H1 (cell line): ENCODE data around the gene LAMA3. TPM values are rescaled to one million over a fixed set of nuclear protein-coding genes. Genes with fewer than 3 reads are reported as not detected.

ENCODE experiments used
- CTCF ChIA-PET: fragments of 300-600 bp; sonication (Branson Sonifier 250); formaldehyde crosslinking; loops from one replicate; lab custom pipeline; 2021; ENCODE audit not compliant: partially characterized antibody; lab: Charles Lee
- POLR2A ChIA-PET: fragments of 300-600 bp; sonication (Branson Sonifier 250); formaldehyde crosslinking; loops from one replicate; lab custom pipeline; 2021; ENCODE audit warnings: inconsistent platforms; ENCODE audit not compliant: partially characterized antibody; lab: Charles Lee
- DNase-seq, 2 experiments: peaks; one replicate each; pipeline versions ENCODE4 v3.0.0 to v3.0.0-alpha.2; 2010 to 2022; ENCODE audit warnings: low spot score in 2 of 2, low read depth in 1 of 2, mixed read lengths in 1 of 2
- FAIRE-seq: peaks from 2 replicates; lab custom pipeline; 2011; peaks lifted over from hg19 to GRCh38; lab: Jason Lieb, UNC
- H2AFZ ChIP-seq: 2 replicates; pipeline ENCODE4 v1.8.1; 2012; ENCODE audit warnings: low read length, inconsistent platforms
- H2AK5ac ChIP-seq: 2 replicates; pipeline ENCODE4 v1.6.1; 2013; ENCODE audit warnings: low read depth, low read length
- H2BK120ac ChIP-seq: replicated peaks from 2 replicates; pipeline ENCODE3; 2013; ENCODE audit warnings: low read depth, low read length, inconsistent platforms
- H2BK12ac ChIP-seq: 2 replicates; pipeline ENCODE4 v1.6.1; 2013; ENCODE audit warnings: low read depth, low read length
- H2BK15ac ChIP-seq: 2 replicates; pipeline ENCODE4 v1.6.1; 2013; ENCODE audit warnings: low read length
- H2BK20ac ChIP-seq: 2 replicates; pipeline ENCODE4 v1.6.1; 2013; ENCODE audit warnings: low read length
- H2BK5ac ChIP-seq: 2 replicates; pipeline ENCODE4 v1.6.1; 2013; ENCODE audit warnings: low read depth, low read length
- H3K14ac ChIP-seq: 2 replicates; pipeline ENCODE4 v1.6.1; 2013; ENCODE audit warnings: inconsistent platforms; ENCODE audit not compliant: insufficient read length
- H3K18ac ChIP-seq: 2 replicates; pipeline ENCODE4 v1.6.1; 2013; ENCODE audit warnings: low read length; ENCODE audit errors: extremely low read depth
- H3K23ac ChIP-seq: 2 replicates; pipeline ENCODE4 v1.6.1; 2013; ENCODE audit warnings: inconsistent platforms; ENCODE audit not compliant: insufficient read length
- H3K23me2 ChIP-seq: 2 replicates; pipeline ENCODE4 v1.6.1; 2013; ENCODE audit warnings: low read depth, low read length
- H3K27ac ChIP-seq: 2 replicates; pipeline ENCODE4 v1.6.1; 2011; ENCODE audit warnings: low read depth, low read length, inconsistent platforms
- H3K27me3 ChIP-seq, 4 experiments: replicated peaks in 1 of 4; 1 replicate in 1 of 4; 2 replicates in 3 of 4; pipeline versions ENCODE4 v1.6.1 to v1.8.1; 2011 to 2013; ENCODE audit warnings: low read length in 3 of 4, mild to moderate bottlenecking in 3 of 4, inconsistent platforms in 2 of 4, mixed read lengths in 2 of 4, moderate library complexity in 1 of 4; ENCODE audit not compliant: control insufficient read depth in 3 of 4, insufficient read depth in 3 of 4; ENCODE audit errors: extremely low read depth in 1 of 4
- H3K36me3 ChIP-seq, 4 experiments: 2 replicates each; pipeline versions ENCODE4 v1.6.1 to v1.8.1; 2011 to 2013; ENCODE audit warnings: mild to moderate bottlenecking in 4 of 4, low read length in 3 of 4, moderate library complexity in 2 of 4, control low read depth in 1 of 4, inconsistent platforms in 1 of 4; ENCODE audit not compliant: insufficient read depth in 4 of 4, control insufficient read depth in 2 of 4
- H3K4ac ChIP-seq: replicated peaks from 2 replicates; pipeline ENCODE3; 2013; ENCODE audit warnings: low read length, low read depth, mixed read lengths, inconsistent platforms; ENCODE audit not compliant: insufficient read length
- H3K4me1 ChIP-seq, 4 experiments: replicated peaks in 1 of 4; 1 replicate in 1 of 4; 2 replicates in 3 of 4; pipeline versions ENCODE4 v1.6.1 to v1.8.1; 2011 to 2013; ENCODE audit warnings: low read length in 3 of 4, inconsistent platforms in 2 of 4, mixed read lengths in 1 of 4; ENCODE audit not compliant: insufficient read depth in 4 of 4, control insufficient read depth in 3 of 4
- H3K4me2 ChIP-seq, 2 experiments: 2 replicates each; pipeline versions ENCODE4 v1.6.1 to v1.8.1; 2011 to 2013; ENCODE audit warnings: low read depth in 2 of 2, low read length in 2 of 2, control low read depth in 1 of 2, inconsistent platforms in 1 of 2, mild to moderate bottlenecking in 1 of 2; ENCODE audit not compliant: insufficient read depth in 1 of 2
- H3K4me3 ChIP-seq, 4 experiments: fragments of 200-600, 300-600 bp in 1 of 4; sonication (generic), shearing (Covaris generic), sonication (Bioruptor Twin) in 1 of 4; 2 replicates each; pipeline versions ENCODE4 v1.5.1 to v1.8.1; 2011 to 2016; ENCODE audit warnings: low read length in 4 of 4, low read depth in 3 of 4, control low read depth in 2 of 4, inconsistent platforms in 2 of 4, mild to moderate bottlenecking in 2 of 4, mixed read lengths in 1 of 4, moderate library complexity in 1 of 4; ENCODE audit not compliant: insufficient read depth in 2 of 4; ENCODE audit errors: extremely low read depth in 1 of 4
- H3K56ac ChIP-seq: replicated peaks from 2 replicates; pipeline ENCODE3; 2013; ENCODE audit warnings: low read depth, mild to moderate bottlenecking, mixed read lengths, low read length, inconsistent platforms; ENCODE audit not compliant: insufficient read length
- H3K79me1 ChIP-seq: 2 replicates; pipeline ENCODE4 v1.6.1; 2013; ENCODE audit warnings: low read depth, low read length, control low read depth
- H3K79me2 ChIP-seq, 2 experiments: 2 replicates each; pipeline versions ENCODE4 v1.6.1 to v1.8.1; 2012 to 2013; ENCODE audit warnings: low read length in 2 of 2, mild to moderate bottlenecking in 2 of 2, inconsistent platforms in 1 of 2; ENCODE audit not compliant: insufficient read depth in 2 of 2, control insufficient read depth in 1 of 2
- H3K9ac ChIP-seq, 4 experiments: replicated peaks in 1 of 4; 1 replicate in 1 of 4; 2 replicates in 3 of 4; pipeline versions ENCODE4 v1.6.1 to v1.8.1; 2011 to 2013; ENCODE audit warnings: low read depth in 3 of 4, low read length in 3 of 4, control low read depth in 2 of 4, mild to moderate bottlenecking in 2 of 4, moderate library complexity in 2 of 4, inconsistent platforms in 1 of 4; ENCODE audit errors: extremely low read depth in 1 of 4
- H3K9me3 ChIP-seq, 2 experiments: 2 replicates each; pipeline versions ENCODE4 v1.6.1 to v1.8.1; 2012 to 2013; ENCODE audit warnings: mild to moderate bottlenecking in 2 of 2, moderate library complexity in 2 of 2, control low read depth in 1 of 2, inconsistent platforms in 1 of 2, low read depth in 1 of 2, low read length in 1 of 2, mixed read lengths in 1 of 2; ENCODE audit not compliant: insufficient read depth in 2 of 2
- H4K20me1 ChIP-seq, 2 experiments: replicated peaks in 1 of 2; 2 replicates each; pipeline versions ENCODE3 to v1.8.1; 2011 to 2013; ENCODE audit warnings: inconsistent platforms in 2 of 2, low read length in 2 of 2, mild to moderate bottlenecking in 1 of 2; ENCODE audit not compliant: insufficient read depth in 2 of 2, control insufficient read depth in 1 of 2
- H4K5ac ChIP-seq: 2 replicates; pipeline ENCODE4 v1.6.1; 2013; ENCODE audit warnings: low read length, low read depth, mixed read lengths, inconsistent platforms; ENCODE audit not compliant: insufficient read length
- H4K8ac ChIP-seq: 2 replicates; pipeline ENCODE4 v1.8.0; 2013; ENCODE audit warnings: mild to moderate bottlenecking, moderate library complexity, low read length, inconsistent platforms; ENCODE audit not compliant: insufficient read depth; ENCODE audit errors: extremely low read depth
- H4K91ac ChIP-seq: replicated peaks from 2 replicates; pipeline ENCODE3; 2013; ENCODE audit warnings: low read length, mixed read lengths, inconsistent platforms; ENCODE audit not compliant: insufficient read length
- SIRT6 ChIP-seq: IDR thresholded peaks from one replicate; pipeline ENCODE4 v1.7.1; 2012; ENCODE audit warnings: low read length, inconsistent platforms
- WGBS, 2 experiments: shearing (Covaris generic) in 1 of 2; methylation state at CpG; one replicate each; pipeline versions ENCODE4 v1.1.6 to v1.1.7; 2013 to 2015; ENCODE audit warnings: low lambda C conversion rate in 2 of 2, mixed read lengths in 2 of 2, inconsistent platforms in 1 of 2, low coverage in 1 of 2, missing lambda C conversion rate in 1 of 2; ENCODE audit not compliant: insufficient replicate concordance in 2 of 2, insufficient coverage in 1 of 2, insufficient read length in 1 of 2; ENCODE audit errors: extremely low coverage in 1 of 2, missing lambda C conversion rate in 1 of 2; 5-methylcytosine and 5-hydroxymethylcytosine counted together
- polyA plus RNA-seq, 7 experiments: library from polyadenylated mRNA; depleted of rRNA in 3 of 7; stranded (reverse) in 5 of 7; unstranded in 2 of 7; fragments of >200 nt in 5 of 7; fragments of 200-250 nt in 2 of 7; gene quantifications; 1 replicate in 5 of 7; 2 replicates in 1 of 7; 4 replicates in 1 of 7; pipeline versions ENCODE4 v1.2.1 to v1.2.3, GENCODE V29; 2011 to 2013; ENCODE audit warnings: missing spikeins in 2 of 7, mixed read lengths in 2 of 7
- total RNA-seq: library from RNA; stranded (reverse); fragmentation: NEBNext Ultra II Directional; extraction: Animal tissue kit (Norgen Biotek cat#: 25700); gene quantifications from 2 replicates; pipeline ENCODE4 v1.2.1, GENCODE V29; 2021

The LAMA3 gene
- total and polyA plus RNA-seq, 2 of the 8 experiments (the other 6 are each of a cell fraction or from before 2014, with no cell fraction given), result 0.76 to 5.0 TPM

DNA sequence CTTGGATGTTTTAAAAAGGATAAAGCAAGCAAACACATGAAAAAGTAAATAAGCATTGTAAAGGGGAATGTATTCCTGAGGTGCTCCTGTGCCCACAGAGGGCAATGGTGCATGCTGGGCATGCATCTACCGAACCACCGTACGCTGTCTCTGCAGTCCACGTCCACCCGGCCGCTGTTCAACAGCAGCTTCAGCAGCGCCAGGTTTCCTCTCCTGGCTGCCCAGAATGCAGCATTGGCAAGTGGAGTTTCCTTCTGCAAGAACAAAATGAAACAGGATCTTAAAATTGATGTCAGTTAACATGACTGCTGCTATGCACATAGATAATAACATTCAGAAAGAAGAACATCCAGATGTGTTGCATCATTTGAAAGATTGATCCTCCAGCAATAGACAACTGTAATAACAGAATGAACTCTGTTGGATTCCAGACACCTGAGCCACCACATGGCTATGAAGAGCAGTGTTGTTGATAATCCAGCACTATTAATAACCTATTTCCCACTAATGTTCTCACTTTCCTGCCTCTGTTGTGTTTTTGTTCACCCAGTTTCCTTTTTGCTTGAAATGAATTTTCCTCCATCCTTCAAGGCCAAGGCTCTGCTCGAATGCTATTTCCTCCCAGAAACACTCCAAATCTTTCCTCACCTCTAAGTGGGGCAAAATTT, 40.2 kb upstream of the LAMA3 start:
- DNase-seq, result no peak
- FAIRE-seq, result no peak

More for the DNA sequence above, 40.2 kb upstream of the LAMA3 start:
- Histone ChIP-seq H2BK12ac (no peak overlapping the region), H2BK15ac (no peak overlapping the region), H4K20me1 (no peaks in the 10 kb centered on the region), H3K4me1 (peaks cover 0 to 8% (median 5%) of the 10 kb centered on the region in 4 experiments; a peak in 5 of 7 replicates), H3K18ac (no peak overlapping the region), H2BK5ac (no peak overlapping the region), H3K4me2 (no peak overlapping the region), H3K27me3 (no peaks in the 10 kb centered on the region), H4K8ac (no peak overlapping the region), H3K36me3 (no peaks in the 10 kb centered on the region), H3K23me2 (no peaks in the 10 kb centered on the region), H3K4ac (no peak overlapping the region), H3K79me1 (no peaks in the 10 kb centered on the region), H3K27ac (no peak overlapping the region), H3K9me3 (no peaks in the 10 kb centered on the region), H3K79me2 (no peaks in the 10 kb centered on the region), H3K56ac (no peak overlapping the region), H2BK120ac (no peak overlapping the region), H3K9ac (no peak overlapping the region), H3K4me3 (no peak overlapping the region), H4K5ac (no peak overlapping the region), H2AFZ (no peak overlapping the region), H3K14ac (no peak overlapping the region), H2AK5ac (no peak overlapping the region), H4K91ac (no peak overlapping the region), H3K23ac (no peak overlapping the region), H2BK20ac (no peak overlapping the region)
- WGBS, 2 experiments, result 93% methylated on average over 8 of the region's 8 CpGs; no CpG with 5 or more reads in 1 of the 2 experiments
- no peak for TF ChIP-seq SIRT6
- ChIA-PET POLR2A (no interaction called here), CTCF (interaction anchor here (2.2 to 3.4 kb wide), 2 partner anchors 9 to 54 kb away, joined by 7 to 27 read pairs; no protein-coding TSS in a partner anchor)
